ENCODE data around the gene GRPEL1. TPM values are rescaled to one million over a fixed set of nuclear protein-coding genes. Genes with fewer than 3 reads are reported as not detected.

The GRPEL1 gene
- total RNA-seq, 2 donors from 2014 or later = 71.0 to 73.6 TPM

- H3K9me3 Mint-ChIP-seq = no peaks in the 10 kb centered on the region
- ATAC-seq = no peak
- H3K27ac Mint-ChIP-seq = no peak overlapping the region
- DNase-seq (ENCODE audit: low spot score) = no peak
- peaks cover 17% of the 10 kb centered on the region for H3K36me3 Mint-ChIP-seq
- no peak overlapping the region for H3K4me3 Mint-ChIP-seq
- peaks cover 12 to 22% of the 10 kb centered on the region in 2 donors for H3K4me1 Mint-ChIP-seq (ENCODE audit: low read depth in 2 of 2)
- H3K27me3 Mint-ChIP-seq = no peaks in the 10 kb centered on the region
These were observed 40.0 kb downstream of the GRPEL1 start for GRCh38 chr4:7027913-7028312.

GRCh38 chr4:7027284-7027683 lies 40.6 kb downstream of the GRPEL1 start:
- H3K9me3 Mint-ChIP-seq = no peaks in the 10 kb centered on the region
- no peak for DNase-seq (ENCODE audit: low spot score)
- H3K27ac Mint-ChIP-seq = no peak overlapping the region
- H3K4me3 Mint-ChIP-seq = no peak overlapping the region
- H3K4me1 Mint-ChIP-seq (ENCODE audit: low read depth in 2 of 2) = peaks cover 12 to 24% of the 10 kb centered on the region in 2 donors
- no peaks in the 10 kb centered on the region for H3K27me3 Mint-ChIP-seq
- peaks cover 17% of the 10 kb centered on the region for H3K36me3 Mint-ChIP-seq
- no peak for ATAC-seq

GRCh38 chr4:7026107-7026506 lies 41.8 kb downstream of the GRPEL1 start:
- Mint-ChIP-seq H3K27ac (no peak overlapping the region), H3K9me3 (no peaks in the 10 kb centered on the region), H3K27me3 (no peaks in the 10 kb centered on the region), H3K4me3 (no peak overlapping the region), H3K4me1 (ENCODE audit: low read depth in 2 of 2) (peaks cover 12 to 24% of the 10 kb centered on the region in 2 donors), H3K36me3 (peaks cover 17% of the 10 kb centered on the region)
- no peak for DNase-seq (ENCODE audit: low spot score)
- ATAC-seq = no peak

GRCh38 chr4:7025040-7025602 lies 42.7 kb downstream of the GRPEL1 start:
- Mint-ChIP-seq H3K27me3 (no peaks in the 10 kb centered on the region), H3K4me3 (no peak overlapping the region), H3K9me3 (no peaks in the 10 kb centered on the region), H3K4me1 (ENCODE audit: low read depth in 2 of 2) (peaks cover 12 to 22% of the 10 kb centered on the region in 2 donors), H3K27ac (no peak overlapping the region), H3K36me3 (peaks cover 11% of the 10 kb centered on the region)
- ATAC-seq (no peak), DNase-seq (ENCODE audit: low spot score) (no peak)

- peak; percentile 20 to 36 for ATAC-seq
These were observed 43.5 kb downstream of the GRPEL1 start for GRCh38 chr4:7024336-7024890.

GRCh38 chr4:7023901-7024300 lies 44.0 kb downstream of the GRPEL1 start:
- peak in 1 of 2 donors; percentile 15 for ATAC-seq
- peaks cover 11% of the 10 kb centered on the region for H3K36me3 Mint-ChIP-seq
- no peak overlapping the region for H3K4me3 Mint-ChIP-seq
- no peak for DNase-seq (ENCODE audit: low spot score)
- peaks cover 12 to 19% of the 10 kb centered on the region in 2 donors for H3K4me1 Mint-ChIP-seq (ENCODE audit: low read depth in 2 of 2)
- no peaks in the 10 kb centered on the region for H3K9me3 Mint-ChIP-seq
- no peak overlapping the region for H3K27ac Mint-ChIP-seq
- no peaks in the 10 kb centered on the region for H3K27me3 Mint-ChIP-seq

More at GRCh38 chr4:7024336-7024890, 43.5 kb downstream of the GRPEL1 start:
- DNase-seq (ENCODE audit: low spot score) = no peak
- H3K27ac Mint-ChIP-seq = no peak overlapping the region
- H3K36me3 Mint-ChIP-seq = peaks cover 11% of the 10 kb centered on the region
- no peak overlapping the region for H3K4me3 Mint-ChIP-seq
- H3K9me3 Mint-ChIP-seq = no peaks in the 10 kb centered on the region
- H3K27me3 Mint-ChIP-seq = no peaks in the 10 kb centered on the region
- peaks cover 12 to 22% of the 10 kb centered on the region in 2 donors for H3K4me1 Mint-ChIP-seq (ENCODE audit: low read depth in 2 of 2)

- Mint-ChIP-seq H3K4me3 (no peak overlapping the region), H3K4me1 (ENCODE audit: low read depth in 2 of 2) (peaks cover 12 to 16% of the 10 kb centered on the region in 2 donors), H3K27ac (no peak overlapping the region), H3K9me3 (no peaks in the 10 kb centered on the region), H3K36me3 (peaks cover 11% of the 10 kb centered on the region), H3K27me3 (no peaks in the 10 kb centered on the region)
- ATAC-seq = no peak
- DNase-seq (ENCODE audit: low spot score) = no peak
These were observed 44.4 kb downstream of the GRPEL1 start for GRCh38 chr4:7023486-7023885.

- ATAC-seq (no peak), DNase-seq (ENCODE audit: low spot score) (no peak)
- H3K27ac Mint-ChIP-seq = peak overlapping the region in 1 of 2 donors; percentile 15
- H3K27me3 Mint-ChIP-seq = no peaks in the 10 kb centered on the region
- no peak overlapping the region for H3K4me3 Mint-ChIP-seq
- H3K36me3 Mint-ChIP-seq = peaks cover under 1% of the 10 kb centered on the region
- peaks cover 1 to 6% of the 10 kb centered on the region in 2 donors for H3K4me1 Mint-ChIP-seq (ENCODE audit: low read depth in 2 of 2)
- H3K9me3 Mint-ChIP-seq = no peaks in the 10 kb centered on the region
These were observed 45.8 kb downstream of the GRPEL1 start for GRCh38 chr4:7021930-7022664.

GRCh38 chr4:7021355-7021754 lies 46.5 kb downstream of the GRPEL1 start:
- Mint-ChIP-seq H3K27ac (no peak overlapping the region), H3K4me3 (no peak overlapping the region), H3K27me3 (no peaks in the 10 kb centered on the region), H3K4me1 (ENCODE audit: low read depth in 2 of 2) (peaks cover 0 to 5% of the 10 kb centered on the region in 2 donors), H3K9me3 (no peaks in the 10 kb centered on the region), H3K36me3 (no peaks in the 10 kb centered on the region)
- DNase-seq (ENCODE audit: low spot score) = no peak
- no peak for ATAC-seq

GRCh38 chr4:7020856-7021255 lies 47.0 kb downstream of the GRPEL1 start:
- DNase-seq (ENCODE audit: low spot score) (no peak), ATAC-seq (no peak)
- H3K9me3 Mint-ChIP-seq = no peaks in the 10 kb centered on the region
- peaks cover 0 to 2% of the 10 kb centered on the region in 2 donors for H3K4me1 Mint-ChIP-seq (ENCODE audit: low read depth in 2 of 2)
- no peaks in the 10 kb centered on the region for H3K36me3 Mint-ChIP-seq
- H3K4me3 Mint-ChIP-seq = no peak overlapping the region
- H3K27ac Mint-ChIP-seq = no peak overlapping the region
- H3K27me3 Mint-ChIP-seq = no peaks in the 10 kb centered on the region

- H3K36me3 Mint-ChIP-seq = peaks cover under 1% of the 10 kb centered on the region
- no peak overlapping the region for H3K27ac Mint-ChIP-seq
- no peak overlapping the region for H3K4me3 Mint-ChIP-seq
- H3K4me1 Mint-ChIP-seq (ENCODE audit: low read depth in 2 of 2) = peaks cover 0 to 2% of the 10 kb centered on the region in 2 donors
- no peaks in the 10 kb centered on the region for H3K9me3 Mint-ChIP-seq
- ATAC-seq = no peak
- no peaks in the 10 kb centered on the region for H3K27me3 Mint-ChIP-seq
- no peak for DNase-seq (ENCODE audit: low spot score)
These were observed 47.6 kb downstream of the GRPEL1 start for GRCh38 chr4:7020290-7020689.

GRCh38 chr4:7019367-7019766 lies 48.5 kb downstream of the GRPEL1 start:
- ATAC-seq = no peak
- no peak for DNase-seq (ENCODE audit: low spot score)
- Mint-ChIP-seq H3K27ac (no peak overlapping the region), H3K36me3 (peaks cover 9% of the 10 kb centered on the region), H3K4me3 (no peak overlapping the region), H3K4me1 (ENCODE audit: low read depth in 2 of 2) (peaks cover 4 to 5% of the 10 kb centered on the region in 2 donors), H3K27me3 (no peaks in the 10 kb centered on the region), H3K9me3 (no peaks in the 10 kb centered on the region)

- Mint-ChIP-seq H3K27me3 (no peaks in the 10 kb centered on the region), H3K36me3 (peaks cover 11% of the 10 kb centered on the region), H3K27ac (no peak overlapping the region), H3K4me1 (ENCODE audit: low read depth in 2 of 2) (peaks cover 4 to 5% of the 10 kb centered on the region in 2 donors), H3K4me3 (no peak overlapping the region), H3K9me3 (no peaks in the 10 kb centered on the region)
- ATAC-seq (peak in 1 of 2 donors; percentile 17), DNase-seq (ENCODE audit: low spot score) (no peak)
These were observed 49.6 kb downstream of the GRPEL1 start for GRCh38 chr4:7018281-7018680.

GRCh38 chr4:7017446-7018048 lies 50.3 kb downstream of the GRPEL1 start:
- H3K9me3 Mint-ChIP-seq = no peaks in the 10 kb centered on the region
- DNase-seq (ENCODE audit: low spot score) (no peak), ATAC-seq (no peak)
- H3K4me1 Mint-ChIP-seq (ENCODE audit: low read depth in 2 of 2) = peaks cover 4 to 5% of the 10 kb centered on the region in 2 donors
- peaks cover 11% of the 10 kb centered on the region for H3K36me3 Mint-ChIP-seq
- no peak overlapping the region for H3K27ac Mint-ChIP-seq
- H3K27me3 Mint-ChIP-seq = no peaks in the 10 kb centered on the region
- H3K4me3 Mint-ChIP-seq = no peak overlapping the region
